Measurements from ENCODE around the gene KLF11.

GRCh38 chr2:10003206-10004125 is 39.9 kb upstream of the KLF11 start:
- TF ChIP-seq POLR2A (IDR thresholded peaks at IDR 0.05; ENCODE audit: control extremely low read depth in 1 of 2, low read depth in 2 of 2, low read length in 2 of 2): no peak
- no peak for TF ChIP-seq POLR2AphosphoS5 (IDR thresholded peaks at IDR 0.05; ENCODE audit: low read depth, low read length)
- TF ChIP-seq CTCF (IDR thresholded peaks at IDR 0.05; ENCODE audit: control extremely low read depth in 1 of 3, insufficient read depth in 1 of 3, low read depth in 1 of 3, low read length in 3 of 3): no peak
- TF ChIP-seq FOSL1 (IDR thresholded peaks at IDR 0.05; ENCODE audit: insufficient read depth, low read depth, low read length): no peak
- no peak for TF ChIP-seq SIRT6 (IDR thresholded peaks at IDR 0.05; ENCODE audit: low read length)
- no peak for TF ChIP-seq EZH2 (IDR thresholded peaks at IDR 0.05; ENCODE audit: low read depth, low read length, severe bottlenecking)
